ENCODE measurements around the gene FBXW7. TPM values are rescaled to one million over a fixed set of nuclear protein-coding genes. Genes with fewer than 3 reads are reported as not detected.

The FBXW7 gene
- total RNA-seq, 1 experiment from 2014 or later: 23.0 TPM

GRCh38 chr4:152279234-152279566 is 256.7 kb downstream of the FBXW7 start:
- H3K27ac ChIP-seq (ENCODE audit: low read depth, low read length): no peak overlapping the region
- H3K79me2 ChIP-seq (ENCODE audit: insufficient read depth, low read length): no peaks in the 10 kb centered on the region
- H4K20me1 ChIP-seq (ENCODE audit: insufficient read depth): no peaks in the 10 kb centered on the region
- TF ChIP-seq SIN3A (IDR thresholded peaks at IDR 0.05; ENCODE audit: low read depth) (no peak), SP1 (IDR thresholded peaks at IDR 0.05; ENCODE audit: low read depth) (no peak), EGR1 (IDR thresholded peaks at IDR 0.05; ENCODE audit: low read depth) (no peak), EZH2 (IDR thresholded peaks at IDR 0.05) (no peak), FOSL1 (IDR thresholded peaks at IDR 0.05; ENCODE audit: low read depth) (no peak), EZH2phosphoT487 (IDR thresholded peaks at IDR 0.05; ENCODE audit: borderline replicate concordance) (no peak), CTCF (IDR thresholded peaks at IDR 0.05 in 2 of 3, conservative IDR thresholded peaks at IDR 0.05 in 1 of 3; ENCODE audit: borderline replicate concordance in 1 of 3, insufficient read depth in 1 of 3, low read depth in 2 of 3, low read length in 2 of 3) (no peak), JUND (IDR thresholded peaks at IDR 0.05) (no peak), TCF7L2 (IDR thresholded peaks at IDR 0.05; ENCODE audit: borderline replicate concordance, extremely low read depth, insufficient read depth, insufficient read length) (no peak), CEBPB (IDR thresholded peaks at IDR 0.05; ENCODE audit: low read depth) (no peak), ZBTB33 (IDR thresholded peaks at IDR 0.05; ENCODE audit: extremely low read depth, insufficient replicate concordance, low read length) (no peak), CBX3 (IDR thresholded peaks at IDR 0.05; ENCODE audit: low read depth) (no peak), ZFX (IDR thresholded peaks at IDR 0.05) (no peak)
- no peak overlapping the region for H2AFZ ChIP-seq (ENCODE audit: low read depth, low read length, poor library complexity, severe bottlenecking)
- H3K4me3 ChIP-seq (replicated peaks in 1 of 2; ENCODE audit: low read depth in 1 of 2, low read length in 2 of 2): no peak overlapping the region
- ChIA-PET RAD21 (ENCODE audit: low non-redundant PET in 1 of 2, low total read pairs in 2 of 2, uncharacterized antibody in 2 of 2, unreplicated experiment in 2 of 2) (no interaction called here), CTCF (no interaction called here), POLR2A (no interaction called here)
- no peaks in the 10 kb centered on the region for H3K36me3 ChIP-seq (ENCODE audit: control insufficient read depth in 1 of 2, insufficient read depth in 2 of 2, low read length in 2 of 2)
- no TSS peak for BruUV-seq (replicated peaks)
- H3K4me1 ChIP-seq (ENCODE audit: control insufficient read depth in 1 of 2, insufficient read depth in 2 of 2, low read length in 2 of 2): no peaks in the 10 kb centered on the region
- no peak for DNase-seq (ENCODE audit: low read depth, low spot score)
- no peak for ATAC-seq
- no peak overlapping the region for H3K9ac ChIP-seq (ENCODE audit: low read length)
- H3K27me3 ChIP-seq (ENCODE audit: insufficient read depth, low read length): no peaks in the 10 kb centered on the region
- no peak overlapping the region for H3K4me2 ChIP-seq (ENCODE audit: low read length)
- intact Hi-C loops (cut with micrococcal nuclease): no loop called here
- H3K9me2 ChIP-seq (ENCODE audit: insufficient read depth): no peaks in the 10 kb centered on the region
- H3K9me3 ChIP-seq (ENCODE audit: control insufficient read depth in 1 of 2, insufficient read depth in 1 of 2, low read depth in 1 of 2, low read length in 2 of 2): no peaks in the 10 kb centered on the region

Data from HCT116 (cell line).